HEK293 (cell line): ENCODE data around the gene ISYNA1.
A peak's percentile ranks its signal among the peaks of the same experiment; 100 is the strongest.

Source experiments
- CTCF ChIA-PET: fragments of 350-600 bp; formaldehyde crosslinking; extraction: SDS; loops from one replicate; lab custom pipeline; 2021; ENCODE audit warnings: antibody characterized with exemption; lab: Yijun Ruan, JAX
- POLR2A ChIA-PET: fragments of 300-600 bp; formaldehyde crosslinking; extraction: SDS; loops from one replicate; lab custom pipeline; 2020; ENCODE audit warnings: antibody characterized with exemption, inconsistent platforms; lab: Yijun Ruan, JAX
- H3K27ac ChIP-seq: fragments of 200-500 bp; sonication (Bioruptor generic); 2 replicates; pipeline ENCODE4 v1.5.1; 2014; ENCODE audit warnings: low read depth, low read length, control low read depth, inconsistent platforms; ENCODE audit errors: extremely low read depth
- H3K36me3 ChIP-seq, 2 experiments: fragments of 200-500 bp in 1 of 2; sonication (Bioruptor generic) in 1 of 2; 1 replicate in 1 of 2; 2 replicates in 1 of 2; pipeline ENCODE4 v1.5.1; 2014 to 2017; ENCODE audit warnings: inconsistent platforms in 2 of 2, low read length in 2 of 2; ENCODE audit not compliant: control insufficient read depth in 2 of 2, insufficient read depth in 1 of 2
- H3K4me1 ChIP-seq: fragments of 200-500 bp; sonication (Bioruptor generic); 2 replicates; pipeline ENCODE4 v1.5.1; 2014; ENCODE audit warnings: mild to moderate bottlenecking, low read length, inconsistent platforms; ENCODE audit not compliant: control insufficient read depth, insufficient read depth
- H3K4me3 ChIP-seq: 2 replicates; pipeline ENCODE4 v1.5.1; 2011; ENCODE audit warnings: low read depth, mild to moderate bottlenecking, control low read depth, low read length, moderate library complexity
- H3K9me3 ChIP-seq: fragments of 200-500 bp; sonication (Bioruptor generic); 2 replicates; pipeline ENCODE4 v1.5.1; 2014; ENCODE audit warnings: low read depth, low read length, inconsistent platforms; ENCODE audit not compliant: control insufficient read depth, insufficient read depth
- BCL11A ChIP-seq: fragments of 450-650 bp; formaldehyde crosslinking; IDR thresholded peaks from 2 replicates; pipeline ENCODE4 v1.5.1; 2016; ENCODE audit warnings: low read depth, missing biosample characterization, missing genetic modification characterization
- EGR2 ChIP-seq: fragments of 450-650 bp; formaldehyde crosslinking; IDR thresholded peaks from 2 replicates; pipeline ENCODE4 v1.5.1; 2016; ENCODE audit warnings: low read depth, missing biosample characterization, missing genetic modification characterization
- KLF9 ChIP-seq: fragments of 450-650 bp; formaldehyde crosslinking; IDR thresholded peaks from 2 replicates; pipeline ENCODE4 v1.5.1; 2016; ENCODE audit warnings: missing biosample characterization, missing genetic modification characterization, low read depth
- OVOL3 ChIP-seq: fragments of 450-650 bp; formaldehyde crosslinking; IDR thresholded peaks from 2 replicates; pipeline ENCODE4 v1.5.1; 2016; ENCODE audit warnings: missing biosample characterization, missing genetic modification characterization
- PRDM6 ChIP-seq: fragments of 450-650 bp; formaldehyde crosslinking; IDR thresholded peaks from 2 replicates; pipeline ENCODE4 v1.5.1; 2017; ENCODE audit warnings: missing biosample characterization, missing genetic modification characterization
- ZBTB10 ChIP-seq: fragments of 450-650 bp; formaldehyde crosslinking; IDR thresholded peaks from 2 replicates; pipeline ENCODE4 v1.5.1; 2016; ENCODE audit warnings: missing biosample characterization, missing genetic modification characterization
- ZBTB17 ChIP-seq: fragments of 450-650 bp; formaldehyde crosslinking; IDR thresholded peaks from 2 replicates; pipeline ENCODE4 v1.5.1; 2016; ENCODE audit warnings: missing biosample characterization, missing genetic modification characterization
- ZBTB21 ChIP-seq: fragments of 450-650 bp; formaldehyde crosslinking; IDR thresholded peaks from 2 replicates; pipeline ENCODE4 v1.5.1; 2017; ENCODE audit warnings: missing biosample characterization, missing genetic modification characterization
- ZBTB48 ChIP-seq: fragments of 450-650 bp; formaldehyde crosslinking; IDR thresholded peaks from 2 replicates; pipeline ENCODE4 v1.5.1; 2016; ENCODE audit warnings: missing biosample characterization, missing genetic modification characterization
- ZNF175 ChIP-seq: fragments of 450-650 bp; formaldehyde crosslinking; IDR thresholded peaks from 2 replicates; pipeline ENCODE4 v1.5.1; 2016; ENCODE audit warnings: missing biosample characterization, missing genetic modification characterization
- ZNF184 ChIP-seq: fragments of 450-650 bp; IDR thresholded peaks from 2 replicates; pipeline ENCODE4 v1.5.1; 2018; ENCODE audit warnings: missing biosample characterization, mild to moderate bottlenecking, missing genetic modification characterization
- ZNF214 ChIP-seq: fragments of 450-650 bp; formaldehyde crosslinking; IDR thresholded peaks from 2 replicates; pipeline ENCODE4 v1.5.1; 2017; ENCODE audit warnings: missing biosample characterization, mild to moderate bottlenecking, missing genetic modification characterization, borderline replicate concordance
- ZNF266 ChIP-seq: fragments of 450-650 bp; formaldehyde crosslinking; IDR thresholded peaks from 2 replicates; pipeline ENCODE4 v1.5.1; 2016; ENCODE audit warnings: missing biosample characterization, missing genetic modification characterization, low read depth
- ZNF311 ChIP-seq: fragments of 450-650 bp; formaldehyde crosslinking; IDR thresholded peaks from 2 replicates; pipeline ENCODE4 v1.5.1; 2017; ENCODE audit warnings: missing biosample characterization, missing genetic modification characterization, borderline replicate concordance
- ZNF433 ChIP-seq: fragments of 450-650 bp; formaldehyde crosslinking; IDR thresholded peaks from 2 replicates; pipeline ENCODE4 v1.5.1; 2016; ENCODE audit warnings: missing biosample characterization, missing genetic modification characterization, low read depth
- ZNF488 ChIP-seq: fragments of 450-650 bp; formaldehyde crosslinking; IDR thresholded peaks from 2 replicates; pipeline ENCODE4 v1.5.1; 2016; ENCODE audit warnings: missing biosample characterization, missing genetic modification characterization
- ZNF513 ChIP-seq: fragments of 450-650 bp; IDR thresholded peaks from 2 replicates; pipeline ENCODE4 v1.5.1; 2018; ENCODE audit warnings: missing biosample characterization, missing genetic modification characterization
- ZNF704 ChIP-seq: fragments of 450-650 bp; formaldehyde crosslinking; IDR thresholded peaks from 2 replicates; pipeline ENCODE4 v1.5.1; 2016; ENCODE audit warnings: missing biosample characterization, missing genetic modification characterization
- ZNF76 ChIP-seq: fragments of 450-650 bp; formaldehyde crosslinking; IDR thresholded peaks from 2 replicates; pipeline ENCODE4; 2016; ENCODE audit warnings: low read depth, missing biosample characterization, missing genetic modification characterization, borderline replicate concordance
- ZSCAN16 ChIP-seq: fragments of 450-650 bp; formaldehyde crosslinking; IDR thresholded peaks from 2 replicates; pipeline ENCODE4 v1.5.1; 2016; ENCODE audit warnings: missing biosample characterization, missing genetic modification characterization
- ZSCAN4 ChIP-seq: fragments of 450-650 bp; formaldehyde crosslinking; IDR thresholded peaks from 2 replicates; pipeline ENCODE4 v1.5.1; 2017; ENCODE audit warnings: missing biosample characterization, missing genetic modification characterization
- ZXDB ChIP-seq: fragments of 450-650 bp; formaldehyde crosslinking; IDR thresholded peaks from 2 replicates; pipeline ENCODE4 v1.5.1; 2016; ENCODE audit warnings: missing biosample characterization, missing genetic modification characterization

Gene ISYNA1

GRCh38 chr19:18442941-18443340 is 5.0 kb upstream of the ISYNA1 start:
- TF ChIP-seq OVOL3 (tag by site-specific recombination) = no peak
- TF ChIP-seq ZBTB48 (tag by site-specific recombination) = no peak
- no peak for TF ChIP-seq PRDM6 (tag by site-specific recombination)
- TF ChIP-seq ZSCAN16 (tag by site-specific recombination) = no peak
- no peak for TF ChIP-seq ZNF184
- TF ChIP-seq ZNF266 = no peak
- TF ChIP-seq ZNF513 (tag by site-specific recombination) = no peak
- no peak for TF ChIP-seq ZNF488 (tag by site-specific recombination)
- no peak for TF ChIP-seq KLF9 (tag by site-specific recombination)
- TF ChIP-seq ZNF704 (tag by site-specific recombination) = no peak
- TF ChIP-seq ZBTB17 (tag by site-specific recombination) = no peak
- no peak for TF ChIP-seq ZXDB (tag by site-specific recombination)
- TF ChIP-seq BCL11A (tag by site-specific recombination) = no peak
- no peak for TF ChIP-seq ZNF433 (tag by site-specific recombination)
- no peak for TF ChIP-seq ZBTB21 (tag by site-specific recombination)
- TF ChIP-seq ZNF175 (tag by site-specific recombination) = no peak
- TF ChIP-seq ZNF76 (tag by site-specific recombination) = no peak
- TF ChIP-seq, all 188 proteins: peak for 0
- Histone ChIP-seq H3K4me1 (peaks cover 9% of the 10 kb centered on the region), H3K27ac (no peak overlapping the region), H3K4me3 (no peak overlapping the region), H3K36me3 (peaks cover 0 to 38% of the 10 kb centered on the region in 2 experiments; a peak in 2 of 3 replicates), H3K9me3 (no peaks in the 10 kb centered on the region)
- ChIA-PET POLR2A (interaction anchor here (0.5 to 0.6 kb wide), 2 partner anchors 96 to 315 kb away, joined by 3 to 12 read pairs; no protein-coding TSS in a partner anchor), CTCF (interaction anchor here (0.7 to 2.4 kb wide), 2 partner anchors 8 to 19 kb away, joined by 3 to 15 read pairs; no protein-coding TSS in a partner anchor)

GRCh38 chr19:18441804-18442788 is 4.2 kb upstream of the ISYNA1 start:
- Histone ChIP-seq H3K27ac (no peak overlapping the region), H3K4me3 (no peak overlapping the region), H3K36me3 (peaks cover 0 to 35% of the 10 kb centered on the region in 2 experiments; a peak in 2 of 3 replicates), H3K9me3 (no peaks in the 10 kb centered on the region), H3K4me1 (peaks cover 9% of the 10 kb centered on the region)
- POLR2A ChIA-PET = interaction anchor here (0.6 kb wide), 1 partner anchor 95 kb away, joined by 12 read pairs; no protein-coding TSS in a partner anchor
- CTCF ChIA-PET = interaction anchor here (0.7 to 3.2 kb wide), 3 partner anchors 9 to 20 kb away, joined by 3 to 25 read pairs (median 15); no protein-coding TSS in a partner anchor
- TF ChIP-seq KLF9 (tag by site-specific recombination) (peak; percentile 95), ZNF311 (no peak), ZBTB10 (peak; percentile 39; the same call in 1 of the 2 replicates), ZSCAN4 (tag by site-specific recombination) (peak; percentile 15; the same call in 1 of the 2 replicates), ZNF214 (no peak), EGR2 (tag by site-specific recombination) (peak; percentile 95)
